Neural progenitor cell (in vitro differentiated cells): ENCODE data around the gene SLC5A5. TPM values are rescaled to one million over a fixed set of nuclear protein-coding genes. Genes with fewer than 3 reads are reported as not detected.

Source experiments
- DNase-seq: peaks from one replicate; pipeline ENCODE4 v3.0.0-alpha.2; 2016; ENCODE audit warnings: low spot score
- H2AFZ ChIP-seq: fragments of 200-600 bp; sonication (generic); replicated peaks from 2 replicates; pipeline ENCODE4 v1.6.1; 2016; ENCODE audit warnings: antibody characterized with exemption
- H3F3A ChIP-seq: fragments of 200-600 bp; sonication (generic); 2 replicates; pipeline ENCODE4 v1.6.1; 2016; ENCODE audit warnings: antibody characterized with exemption, low read depth
- H3K27ac ChIP-seq: fragments of 200-600 bp; sonication (generic); 2 replicates; pipeline ENCODE4 v1.5.1; 2016; ENCODE audit warnings: mild to moderate bottlenecking
- H3K27me3 ChIP-seq: fragments of 200-600 bp; sonication (generic); 2 replicates; pipeline ENCODE4 v1.6.1; 2016; ENCODE audit warnings: mild to moderate bottlenecking, moderate library complexity
- H3K36me3 ChIP-seq: fragments of 200-600 bp; sonication (generic); 2 replicates; pipeline ENCODE4 v1.5.1; 2016
- H3K4me1 ChIP-seq: fragments of 200-600 bp; sonication (generic); 2 replicates; pipeline ENCODE4 v1.6.1; 2016; ENCODE audit warnings: mixed run types
- H3K4me2 ChIP-seq: fragments of 200-600 bp; sonication (generic); 2 replicates; pipeline ENCODE4 v1.6.1; 2016
- H3K4me3 ChIP-seq: fragments of 200-600 bp; sonication (generic); 2 replicates; pipeline ENCODE4 v1.5.1; 2016
- H3K79me2 ChIP-seq: fragments of 200-600 bp; sonication (generic); 2 replicates; pipeline ENCODE4 v1.6.1; 2016; ENCODE audit warnings: low read depth
- H3K9ac ChIP-seq: fragments of 200-600 bp; sonication (generic); 2 replicates; pipeline ENCODE4 v1.6.1; 2016
- H3K9me3 ChIP-seq: fragments of 200-600 bp; sonication (generic); 2 replicates; pipeline ENCODE4 v1.5.1; 2016; ENCODE audit warnings: low read depth
- H4K20me1 ChIP-seq: fragments of 200-600 bp; sonication (generic); 2 replicates; pipeline ENCODE4 v1.6.1; 2016; ENCODE audit warnings: low read depth
- H3K27ac Mint-ChIP-seq: 3 replicates; pipeline ENCODE4 v1.8.0; 2021; ENCODE audit warnings: mixed read lengths
- H3K27me3 Mint-ChIP-seq: 2 replicates; pipeline ENCODE4 v1.8.0; 2022; ENCODE audit warnings: low read depth, mild to moderate bottlenecking, inconsistent platforms, moderate library complexity, mixed read lengths; ENCODE audit not compliant: insufficient read depth
- H3K36me3 Mint-ChIP-seq: 3 replicates; pipeline ENCODE4 v1.8.0; 2021; ENCODE audit warnings: mixed read lengths
- H3K4me1 Mint-ChIP-seq: 3 replicates; pipeline ENCODE4 v1.8.0; 2021; ENCODE audit warnings: mixed read lengths
- H3K4me3 Mint-ChIP-seq: 3 replicates; pipeline ENCODE4 v1.8.0; 2021; ENCODE audit warnings: mild to moderate bottlenecking, moderate library complexity, mixed read lengths
- H3K9me3 Mint-ChIP-seq: 3 replicates; pipeline ENCODE4 v1.8.0; 2020; ENCODE audit warnings: mixed read lengths
- EZH2 ChIP-seq: fragments of 200-600 bp; sonication (generic); IDR thresholded peaks from 2 replicates; pipeline ENCODE4 v1.6.1; 2017; ENCODE audit warnings: antibody characterized with exemption, mild to moderate bottlenecking, moderate library complexity
- EZH2phosphoT487 ChIP-seq: fragments of 200-600 bp; sonication (generic); IDR thresholded peaks from 2 replicates; pipeline ENCODE4 v1.6.1; 2017; ENCODE audit warnings: antibody characterized with exemption
- total RNA-seq: library from RNA; depleted of rRNA; stranded (reverse); fragments of >200 nt; gene quantifications from 2 replicates; pipeline ENCODE4 v1.2.3, GENCODE V29; 2015; ENCODE audit warnings: low replicate concordance
- TF ChIP-seq, protein P1 (sequence below): fragments of 200-600 bp; sonication (generic); IDR thresholded peaks from 2 replicates; pipeline ENCODE4 v1.5.1; 2017; ENCODE audit warnings: antibody characterized with exemption, mild to moderate bottlenecking

The SLC5A5 gene
- total RNA-seq, 1 donor from 2014 or later, result 0.51 TPM

DNA sequence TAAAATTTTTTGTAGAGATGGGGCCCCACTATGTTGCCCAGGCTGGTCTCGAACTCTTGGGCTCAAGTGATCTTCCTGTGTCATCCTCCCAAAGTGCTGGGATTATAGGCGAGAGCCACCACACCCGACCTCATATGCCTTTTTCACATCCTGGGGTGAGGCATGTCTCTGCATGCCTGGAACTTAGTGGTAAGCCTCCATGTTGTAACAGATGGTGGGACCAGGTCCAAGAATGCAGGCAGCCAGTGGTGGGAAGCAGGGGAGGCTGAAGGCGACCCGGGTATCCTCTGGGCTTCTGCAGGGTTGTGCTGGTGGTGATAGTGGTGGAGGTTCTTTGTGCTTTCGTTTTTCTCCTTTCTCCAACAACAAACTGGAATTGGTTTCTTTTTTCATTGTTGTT is 31.0 kb downstream of the SLC5A5 start:
- H3K4me3 Mint-ChIP-seq, result no peak overlapping the region
- H3K4me2 ChIP-seq, result no peak overlapping the region
- no peak overlapping the region for H2AFZ ChIP-seq
- no peaks in the 10 kb centered on the region for H3K36me3 Mint-ChIP-seq
- H3K27me3 ChIP-seq, result no peaks in the 10 kb centered on the region
- no peak for DNase-seq
- peaks cover 10% of the 10 kb centered on the region for H3K27me3 Mint-ChIP-seq
- H3K27ac ChIP-seq, result no peak overlapping the region
- H3K4me1 ChIP-seq, result no peaks in the 10 kb centered on the region
- H3F3A ChIP-seq, result no peaks in the 10 kb centered on the region
- no peak overlapping the region for H3K27ac Mint-ChIP-seq
- no peaks in the 10 kb centered on the region for H3K36me3 ChIP-seq
- H3K9ac ChIP-seq, result no peak overlapping the region
- TF ChIP-seq EZH2, result no peak
- TF ChIP-seq, protein P1, sequence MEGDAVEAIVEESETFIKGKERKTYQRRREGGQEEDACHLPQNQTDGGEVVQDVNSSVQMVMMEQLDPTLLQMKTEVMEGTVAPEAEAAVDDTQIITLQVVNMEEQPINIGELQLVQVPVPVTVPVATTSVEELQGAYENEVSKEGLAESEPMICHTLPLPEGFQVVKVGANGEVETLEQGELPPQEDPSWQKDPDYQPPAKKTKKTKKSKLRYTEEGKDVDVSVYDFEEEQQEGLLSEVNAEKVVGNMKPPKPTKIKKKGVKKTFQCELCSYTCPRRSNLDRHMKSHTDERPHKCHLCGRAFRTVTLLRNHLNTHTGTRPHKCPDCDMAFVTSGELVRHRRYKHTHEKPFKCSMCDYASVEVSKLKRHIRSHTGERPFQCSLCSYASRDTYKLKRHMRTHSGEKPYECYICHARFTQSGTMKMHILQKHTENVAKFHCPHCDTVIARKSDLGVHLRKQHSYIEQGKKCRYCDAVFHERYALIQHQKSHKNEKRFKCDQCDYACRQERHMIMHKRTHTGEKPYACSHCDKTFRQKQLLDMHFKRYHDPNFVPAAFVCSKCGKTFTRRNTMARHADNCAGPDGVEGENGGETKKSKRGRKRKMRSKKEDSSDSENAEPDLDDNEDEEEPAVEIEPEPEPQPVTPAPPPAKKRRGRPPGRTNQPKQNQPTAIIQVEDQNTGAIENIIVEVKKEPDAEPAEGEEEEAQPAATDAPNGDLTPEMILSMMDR, result no peak
- no peak for TF ChIP-seq EZH2phosphoT487
- H3K9me3 ChIP-seq, result peaks cover 2% of the 10 kb centered on the region
- H3K4me3 ChIP-seq, result no peak overlapping the region
- no peaks in the 10 kb centered on the region for H3K9me3 Mint-ChIP-seq
- no peaks in the 10 kb centered on the region for H3K4me1 Mint-ChIP-seq
- H3K79me2 ChIP-seq, result no peaks in the 10 kb centered on the region
- no peaks in the 10 kb centered on the region for H4K20me1 ChIP-seq

DNA sequence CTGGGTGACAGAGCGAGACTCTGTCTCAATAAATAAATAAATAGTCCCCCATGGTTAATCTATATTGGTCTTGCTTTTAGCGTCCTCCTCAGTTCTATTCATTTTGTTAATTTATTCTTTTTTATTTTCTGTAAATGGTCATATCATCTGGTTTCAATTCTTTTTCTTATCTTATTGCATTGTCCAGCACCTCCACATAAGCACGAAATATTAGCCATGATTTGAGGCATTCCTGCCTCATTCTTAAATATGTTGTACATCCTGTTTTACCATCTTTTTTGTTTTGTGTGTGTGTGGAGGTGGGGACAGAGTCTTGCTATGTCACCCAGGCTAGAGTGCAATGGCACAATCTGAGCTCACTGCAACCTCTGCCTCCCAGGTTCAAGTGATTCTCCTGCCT is 36.5 kb downstream of the SLC5A5 start:
- DNase-seq, result no peak

GRCh38 chr19:17909003-17909732 is 37.4 kb downstream of the SLC5A5 start:
- no peak for TF ChIP-seq EZH2
- TF ChIP-seq, protein P1, result no peak
- Mint-ChIP-seq H3K9me3 (peaks cover 18% of the 10 kb centered on the region), H3K4me3 (no peak overlapping the region), H3K36me3 (no peaks in the 10 kb centered on the region), H3K4me1 (peaks cover 6% of the 10 kb centered on the region), H3K27ac (no peak overlapping the region), H3K27me3 (peaks cover 2% of the 10 kb centered on the region)
- peaks cover 8% of the 10 kb centered on the region for H3K4me1 ChIP-seq
- H3K36me3 ChIP-seq, result no peaks in the 10 kb centered on the region
- peaks cover 5% of the 10 kb centered on the region for H3K9me3 ChIP-seq
- peak overlapping the region; percentile 64 for H3K27ac ChIP-seq
- H3K4me3 ChIP-seq, result no peak overlapping the region
- peaks cover 9% of the 10 kb centered on the region for H3F3A ChIP-seq
- H3K27me3 ChIP-seq, result no peaks in the 10 kb centered on the region
- no peaks in the 10 kb centered on the region for H4K20me1 ChIP-seq
- no peak overlapping the region for H3K9ac ChIP-seq
- peak overlapping the region; percentile 95 for H2AFZ ChIP-seq
- peak overlapping the region; percentile 55 for H3K4me2 ChIP-seq
- peak; percentile 49 for DNase-seq
- H3K79me2 ChIP-seq, result no peaks in the 10 kb centered on the region

More for the DNA sequence above, 36.5 kb downstream of the SLC5A5 start:
- Histone ChIP-seq H3K79me2 (no peaks in the 10 kb centered on the region), H3K27ac (no peak overlapping the region), H3K9ac (no peak overlapping the region), H3F3A (peaks cover 9% of the 10 kb centered on the region), H3K4me3 (no peak overlapping the region), H4K20me1 (no peaks in the 10 kb centered on the region), H3K9me3 (peaks cover 5% of the 10 kb centered on the region), H3K36me3 (no peaks in the 10 kb centered on the region), H3K4me1 (peaks cover 8% of the 10 kb centered on the region), H3K27me3 (no peaks in the 10 kb centered on the region), H3K4me2 (no peak overlapping the region), H2AFZ (no peak overlapping the region)
- Mint-ChIP-seq H3K4me1 (peaks cover 6% of the 10 kb centered on the region), H3K27me3 (no peaks in the 10 kb centered on the region), H3K4me3 (no peak overlapping the region), H3K27ac (no peak overlapping the region), H3K36me3 (no peaks in the 10 kb centered on the region), H3K9me3 (peaks cover 11% of the 10 kb centered on the region)
- TF ChIP-seq, protein P1, result no peak
- TF ChIP-seq EZH2 (no peak), EZH2phosphoT487 (no peak)
